HEK293 (cell line): Measurements from ENCODE around the gene ADAMTS4.

Source experiments
- AEBP2 ChIP-seq: fragments of 450-650 bp; formaldehyde crosslinking; IDR thresholded peaks from 2 replicates; pipeline ENCODE4 v1.5.1; 2016; ENCODE audit warnings: missing biosample characterization, missing genetic modification characterization, borderline replicate concordance
- BCL11A ChIP-seq: fragments of 450-650 bp; formaldehyde crosslinking; IDR thresholded peaks from 2 replicates; pipeline ENCODE4 v1.5.1; 2016; ENCODE audit warnings: low read depth, missing biosample characterization, missing genetic modification characterization
- CTCF ChIP-seq: fragments of 450-650 bp; formaldehyde crosslinking; IDR thresholded peaks from 2 replicates; pipeline ENCODE4 v1.5.1; 2016; ENCODE audit warnings: missing biosample characterization, missing genetic modification characterization
- PATZ1 ChIP-seq: fragments of 450-650 bp; formaldehyde crosslinking; IDR thresholded peaks from 2 replicates; pipeline ENCODE4 v1.5.1; 2016; ENCODE audit warnings: missing biosample characterization, missing genetic modification characterization
- WT1 ChIP-seq: fragments of 450-650 bp; formaldehyde crosslinking; IDR thresholded peaks from 2 replicates; pipeline ENCODE4 v1.5.1; 2016; ENCODE audit warnings: missing biosample characterization, missing genetic modification characterization
- ZBTB17 ChIP-seq: fragments of 450-650 bp; formaldehyde crosslinking; IDR thresholded peaks from 2 replicates; pipeline ENCODE4 v1.5.1; 2016; ENCODE audit warnings: missing biosample characterization, missing genetic modification characterization
- ZBTB8A ChIP-seq: fragments of 450-650 bp; formaldehyde crosslinking; IDR thresholded peaks from 2 replicates; pipeline ENCODE4 v1.5.1; 2016; ENCODE audit warnings: missing biosample characterization, missing genetic modification characterization
- ZEB2 ChIP-seq: fragments of 450-650 bp; formaldehyde crosslinking; IDR thresholded peaks from 2 replicates; pipeline ENCODE4 v1.5.1; 2016; ENCODE audit warnings: missing biosample characterization, missing genetic modification characterization
- ZIC2 ChIP-seq: fragments of 450-650 bp; formaldehyde crosslinking; IDR thresholded peaks from 2 replicates; pipeline ENCODE4 v1.5.1; 2016; ENCODE audit warnings: missing biosample characterization, missing genetic modification characterization
- ZNF19 ChIP-seq: fragments of 450-650 bp; formaldehyde crosslinking; IDR thresholded peaks from 2 replicates; pipeline ENCODE4; 2016; ENCODE audit warnings: missing biosample characterization, missing genetic modification characterization, low read depth
- ZNF2 ChIP-seq: fragments of 450-650 bp; formaldehyde crosslinking; IDR thresholded peaks from 2 replicates; pipeline ENCODE4 v1.5.1; 2016; ENCODE audit warnings: missing biosample characterization, missing genetic modification characterization
- ZNF221 ChIP-seq: fragments of 450-650 bp; formaldehyde crosslinking; IDR thresholded peaks from 2 replicates; pipeline ENCODE4 v1.5.1; 2017; ENCODE audit warnings: missing biosample characterization, missing genetic modification characterization, borderline replicate concordance
- ZNF391 ChIP-seq: fragments of 450-650 bp; formaldehyde crosslinking; IDR thresholded peaks from 2 replicates; pipeline ENCODE4 v1.5.1; 2016; ENCODE audit warnings: low read depth, missing biosample characterization, missing genetic modification characterization, borderline replicate concordance
- ZNF394 ChIP-seq: fragments of 450-650 bp; formaldehyde crosslinking; IDR thresholded peaks from 2 replicates; pipeline ENCODE4 v1.5.1; 2016; ENCODE audit warnings: missing biosample characterization, missing genetic modification characterization, mild to moderate bottlenecking, moderate library complexity, borderline replicate concordance
- ZNF398 ChIP-seq: fragments of 450-650 bp; formaldehyde crosslinking; IDR thresholded peaks from 2 replicates; pipeline ENCODE4 v1.5.1; 2017; ENCODE audit warnings: missing biosample characterization, missing genetic modification characterization
- ZNF449 ChIP-seq: fragments of 450-650 bp; formaldehyde crosslinking; IDR thresholded peaks from 2 replicates; pipeline ENCODE4 v1.5.1; 2017; ENCODE audit warnings: missing biosample characterization, mild to moderate bottlenecking, missing genetic modification characterization, moderate library complexity
- ZNF544 ChIP-seq: fragments of 450-650 bp; formaldehyde crosslinking; IDR thresholded peaks from 2 replicates; pipeline ENCODE4 v1.5.0; 2017; ENCODE audit warnings: missing biosample characterization, missing genetic modification characterization
- ZNF548 ChIP-seq: fragments of 450-650 bp; formaldehyde crosslinking; IDR thresholded peaks from 2 replicates; pipeline ENCODE4 v1.5.1; 2016; ENCODE audit warnings: missing biosample characterization, missing genetic modification characterization
- ZNF664 ChIP-seq: fragments of 450-650 bp; formaldehyde crosslinking; IDR thresholded peaks from 2 replicates; pipeline ENCODE4 v1.5.1; 2016; ENCODE audit warnings: missing biosample characterization, missing genetic modification characterization
- ZNF670 ChIP-seq: fragments of 450-650 bp; formaldehyde crosslinking; IDR thresholded peaks from 2 replicates; pipeline ENCODE4 v1.5.1; 2016; ENCODE audit warnings: missing biosample characterization, missing genetic modification characterization, low read depth
- ZNF677 ChIP-seq: fragments of 450-650 bp; IDR thresholded peaks from 2 replicates; pipeline ENCODE4 v1.5.0; 2018; ENCODE audit warnings: missing biosample characterization, mild to moderate bottlenecking, missing genetic modification characterization, moderate library complexity
- ZNF76 ChIP-seq: fragments of 450-650 bp; formaldehyde crosslinking; IDR thresholded peaks from 2 replicates; pipeline ENCODE4; 2016; ENCODE audit warnings: low read depth, missing biosample characterization, missing genetic modification characterization, borderline replicate concordance
- ZNF785 ChIP-seq: fragments of 450-650 bp; formaldehyde crosslinking; IDR thresholded peaks from 2 replicates; pipeline ENCODE4 v1.5.1; 2016; ENCODE audit warnings: missing biosample characterization, missing genetic modification characterization
- ZNF837 ChIP-seq: fragments of 450-650 bp; formaldehyde crosslinking; IDR thresholded peaks from 2 replicates; pipeline ENCODE4 v1.5.1; 2016; ENCODE audit warnings: missing biosample characterization, missing genetic modification characterization

The ADAMTS4 gene

GRCh38 chr1:161159087-161159912 is 39.6 kb downstream of the ADAMTS4 start, which contains the start of gene USP21 (continued):
- no peak for TF ChIP-seq ZNF670 (tag by site-specific recombination)
- TF ChIP-seq ZNF2 (tag by site-specific recombination), result 0 out of 2 replicates have a peak, but pooled peaks have one; percentile 67
- 0 out of 2 replicates have a peak, but pooled peaks have one; percentile 63 for TF ChIP-seq ZNF391
- peak; percentile 79 for TF ChIP-seq ZNF76 (tag by site-specific recombination)
- TF ChIP-seq ZNF544 (tag by site-specific recombination), result no peak
- no peak for TF ChIP-seq ZNF221
- TF ChIP-seq ZNF394 (tag by site-specific recombination), result peak; percentile 37; the same call in 1 of the 2 replicates
- no peak for TF ChIP-seq ZNF19 (tag by site-specific recombination)
- TF ChIP-seq ZEB2 (tag by site-specific recombination), result peak; percentile 34; the same call in 1 of the 2 replicates
- peak; percentile 98 for TF ChIP-seq ZBTB17 (tag by site-specific recombination)
- TF ChIP-seq WT1 (tag by site-specific recombination), result peak; percentile 23; the same call in 1 of the 2 replicates
- peak; percentile 34; the same call in 1 of the 2 replicates for TF ChIP-seq ZBTB8A
- peak; percentile 37; the same call in 1 of the 2 replicates for TF ChIP-seq ZNF398 (tag by site-specific recombination)
- no peak for TF ChIP-seq ZNF677 (tag by site-specific recombination)
- TF ChIP-seq AEBP2 (tag by site-specific recombination), result no peak
- TF ChIP-seq ZNF548 (tag by site-specific recombination), result no peak
- peak; percentile 48; the same call in 1 of the 2 replicates for TF ChIP-seq CTCF (tag by site-specific recombination)
- no peak for TF ChIP-seq ZNF785 (tag by site-specific recombination)
- TF ChIP-seq ZIC2 (tag by site-specific recombination), result peak; percentile 58; the same call in 1 of the 2 replicates
- TF ChIP-seq ZNF664, result no peak
- no peak for TF ChIP-seq BCL11A (tag by site-specific recombination)
- peak; percentile 12; the same call in 1 of the 2 replicates for TF ChIP-seq ZNF449 (tag by site-specific recombination)
- no peak for TF ChIP-seq ZNF837 (tag by site-specific recombination)
- peak; percentile 89 for TF ChIP-seq PATZ1 (tag by site-specific recombination)
